ENCODE measurements around the gene STXBP2. TPM values are rescaled to one million over a fixed set of nuclear protein-coding genes. Genes with fewer than 3 reads are reported as not detected.

Gene STXBP2
- total RNA-seq, 4 donors from 2014 or later, result 2.4 to 10.3 (median 8.2) TPM; not detected in 1

- no peaks in the 10 kb centered on the region for H3K9me3 ChIP-seq
- no peaks in the 10 kb centered on the region for H3K27me3 ChIP-seq
- TF ChIP-seq, protein P1, sequence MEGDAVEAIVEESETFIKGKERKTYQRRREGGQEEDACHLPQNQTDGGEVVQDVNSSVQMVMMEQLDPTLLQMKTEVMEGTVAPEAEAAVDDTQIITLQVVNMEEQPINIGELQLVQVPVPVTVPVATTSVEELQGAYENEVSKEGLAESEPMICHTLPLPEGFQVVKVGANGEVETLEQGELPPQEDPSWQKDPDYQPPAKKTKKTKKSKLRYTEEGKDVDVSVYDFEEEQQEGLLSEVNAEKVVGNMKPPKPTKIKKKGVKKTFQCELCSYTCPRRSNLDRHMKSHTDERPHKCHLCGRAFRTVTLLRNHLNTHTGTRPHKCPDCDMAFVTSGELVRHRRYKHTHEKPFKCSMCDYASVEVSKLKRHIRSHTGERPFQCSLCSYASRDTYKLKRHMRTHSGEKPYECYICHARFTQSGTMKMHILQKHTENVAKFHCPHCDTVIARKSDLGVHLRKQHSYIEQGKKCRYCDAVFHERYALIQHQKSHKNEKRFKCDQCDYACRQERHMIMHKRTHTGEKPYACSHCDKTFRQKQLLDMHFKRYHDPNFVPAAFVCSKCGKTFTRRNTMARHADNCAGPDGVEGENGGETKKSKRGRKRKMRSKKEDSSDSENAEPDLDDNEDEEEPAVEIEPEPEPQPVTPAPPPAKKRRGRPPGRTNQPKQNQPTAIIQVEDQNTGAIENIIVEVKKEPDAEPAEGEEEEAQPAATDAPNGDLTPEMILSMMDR (IDR thresholded peaks at IDR 0.05), result no peak
- TF ChIP-seq POLR2A (IDR thresholded peaks at IDR 0.05), result no peak
- H3K4me3 ChIP-seq, result no peak overlapping the region
- intact Hi-C loops (cut with DNase I; ENCODE audit: low total_unique reads), result no loop called here
- H3K27ac ChIP-seq, result no peak overlapping the region
- no peaks in the 10 kb centered on the region for H3K36me3 ChIP-seq
- no peak for DNase-seq
- no peaks in the 10 kb centered on the region for H3K4me1 ChIP-seq
Measured at GRCh38 chr19:7619671-7620441, 17.1 kb upstream of the STXBP2 start.

GRCh38 chr19:7620442-7621412 is 16.2 kb upstream of the STXBP2 start:
- H3K4me1 ChIP-seq, result no peaks in the 10 kb centered on the region
- H3K9me3 ChIP-seq, result no peaks in the 10 kb centered on the region
- no peaks in the 10 kb centered on the region for H3K36me3 ChIP-seq
- intact Hi-C loops (cut with DNase I; ENCODE audit: low total_unique reads), result no loop called here
- TF ChIP-seq POLR2A (IDR thresholded peaks at IDR 0.05), result no peak
- TF ChIP-seq, protein P1 (IDR thresholded peaks at IDR 0.05), result no peak
- H3K27me3 ChIP-seq, result no peaks in the 10 kb centered on the region
- DNase-seq, result no peak
- H3K4me3 ChIP-seq, result no peak overlapping the region
- no peak overlapping the region for H3K27ac ChIP-seq

DNA sequence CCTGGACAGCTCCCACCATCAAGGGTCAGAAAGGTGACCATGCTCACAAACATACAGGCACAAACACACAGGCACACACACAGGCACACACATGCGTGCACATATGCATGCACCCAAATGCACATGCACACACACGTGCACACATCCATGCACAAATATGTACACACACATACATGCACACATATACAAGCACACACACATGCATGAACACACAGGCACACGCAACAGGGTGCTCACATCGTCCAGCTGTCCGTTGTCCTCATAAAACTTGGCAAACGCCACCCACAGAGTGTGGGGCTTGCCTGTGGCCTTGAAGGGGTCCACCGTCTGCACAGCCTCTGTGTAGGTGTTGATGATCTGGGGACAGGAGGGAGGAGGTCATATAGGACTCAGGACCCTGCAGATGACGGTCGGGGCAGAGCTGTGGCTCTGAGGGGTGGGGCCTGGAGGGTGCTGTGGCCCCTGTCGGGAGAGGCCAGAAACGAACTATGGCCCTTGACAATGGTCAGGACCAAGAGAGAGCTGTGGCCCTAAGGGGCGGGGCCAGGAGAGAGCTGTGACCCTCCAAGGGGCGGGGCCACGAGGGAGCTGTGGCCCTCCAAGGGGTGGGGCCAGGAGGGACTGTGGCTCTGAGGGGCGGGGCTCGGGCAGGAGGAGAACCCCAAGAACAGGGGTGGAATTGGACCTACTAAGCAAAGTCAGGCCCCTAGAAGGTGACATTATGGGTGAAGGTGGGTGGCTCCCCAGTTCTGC is 13.8 kb upstream of the STXBP2 start:
- H3K4me1 ChIP-seq, result peaks cover 0 to 6% of the 10 kb centered on the region in 2 donors
- no peak for DNase-seq
- H3K27me3 ChIP-seq, result no peaks in the 10 kb centered on the region
- intact Hi-C loops (cut with DNase I; ENCODE audit: low total_unique reads), result no loop called here
- H3K27ac ChIP-seq, result no peak overlapping the region
- no peaks in the 10 kb centered on the region for H3K36me3 ChIP-seq
- no peaks in the 10 kb centered on the region for H3K9me3 ChIP-seq
- TF ChIP-seq POLR2A (IDR thresholded peaks at IDR 0.05), result no peak
- TF ChIP-seq, protein P1 (IDR thresholded peaks at IDR 0.05), result no peak
- H3K4me3 ChIP-seq, result no peak overlapping the region

- no peaks in the 10 kb centered on the region for H3K9me3 ChIP-seq
Measured at GRCh38 chr19:7623725-7624603, 12.9 kb upstream of the STXBP2 start.

More at GRCh38 chr19:7623725-7624603, 12.9 kb upstream of the STXBP2 start:
- intact Hi-C loops (cut with DNase I; ENCODE audit: low total_unique reads), result no loop called here
- no peaks in the 10 kb centered on the region for H3K36me3 ChIP-seq
- TF ChIP-seq, protein P1 (IDR thresholded peaks at IDR 0.05), result no peak
- no peak for TF ChIP-seq POLR2A (IDR thresholded peaks at IDR 0.05)
- no peak overlapping the region for H3K4me3 ChIP-seq
- no peaks in the 10 kb centered on the region for H3K27me3 ChIP-seq
- no peak for DNase-seq
- H3K27ac ChIP-seq, result no peak overlapping the region
- H3K4me1 ChIP-seq, result peaks cover 0 to 13% of the 10 kb centered on the region in 2 donors

All from uterus (tissue), 4 donors.